Measurements from ENCODE around the gene BCORL1. TPM values are rescaled to one million over a fixed set of nuclear protein-coding genes. Genes with fewer than 3 reads are reported as not detected.

The BCORL1 gene
- total RNA-seq, 6 experiments from 2014 or later = 13.3 to 18.3 (median 14.8) TPM

DNA sequence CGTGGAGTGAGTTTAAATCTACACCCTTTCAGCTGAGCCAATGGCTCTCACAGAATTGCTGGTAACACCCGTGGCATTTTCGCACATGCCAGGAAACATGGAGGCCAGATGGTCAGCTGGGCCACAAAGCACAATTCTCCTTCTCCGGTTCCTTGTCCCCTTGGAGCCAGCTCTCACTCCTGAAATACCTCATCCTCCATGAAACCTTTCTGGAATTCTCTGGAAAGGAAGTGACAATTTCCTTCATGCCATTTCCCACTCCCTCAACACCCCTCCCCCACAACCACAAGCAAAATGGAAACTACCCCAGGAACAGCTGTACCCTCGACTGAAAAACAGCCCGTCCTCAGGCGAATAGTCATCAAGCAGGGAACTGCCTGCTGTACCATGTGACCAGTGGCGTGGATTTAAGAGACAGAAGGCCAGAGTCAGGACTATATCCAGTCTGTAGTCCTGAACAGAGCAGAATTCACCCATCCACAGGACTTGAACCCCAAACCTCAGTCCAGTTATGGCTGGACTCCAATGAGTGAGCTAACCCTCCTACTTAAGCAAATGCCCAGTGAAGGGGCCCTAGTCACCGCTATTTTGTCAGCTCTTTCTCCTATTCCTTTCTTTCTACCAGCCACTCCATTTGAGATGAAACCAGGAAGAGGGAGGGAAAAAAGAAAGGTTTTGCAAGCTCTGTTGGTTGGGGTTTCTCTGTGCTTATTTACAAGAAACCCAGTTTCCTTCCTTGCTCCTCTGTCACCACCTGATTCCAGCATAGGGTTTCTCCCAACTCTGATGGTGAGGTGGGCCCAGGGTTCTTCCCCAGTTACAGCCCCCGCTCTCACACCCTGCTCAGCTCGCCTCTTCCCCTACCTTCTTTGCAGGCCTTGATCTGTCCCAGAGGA, 103.4 kb downstream of the BCORL1 start:
- H3K4me1 Mint-ChIP-seq (ENCODE audit: low read depth) = peaks cover 49% of the 10 kb centered on the region
- no peaks in the 10 kb centered on the region; the same call in 1 of the 2 replicates for H3K27me3 Mint-ChIP-seq (ENCODE audit: insufficient read depth)
- TF ChIP-seq, protein P1, sequence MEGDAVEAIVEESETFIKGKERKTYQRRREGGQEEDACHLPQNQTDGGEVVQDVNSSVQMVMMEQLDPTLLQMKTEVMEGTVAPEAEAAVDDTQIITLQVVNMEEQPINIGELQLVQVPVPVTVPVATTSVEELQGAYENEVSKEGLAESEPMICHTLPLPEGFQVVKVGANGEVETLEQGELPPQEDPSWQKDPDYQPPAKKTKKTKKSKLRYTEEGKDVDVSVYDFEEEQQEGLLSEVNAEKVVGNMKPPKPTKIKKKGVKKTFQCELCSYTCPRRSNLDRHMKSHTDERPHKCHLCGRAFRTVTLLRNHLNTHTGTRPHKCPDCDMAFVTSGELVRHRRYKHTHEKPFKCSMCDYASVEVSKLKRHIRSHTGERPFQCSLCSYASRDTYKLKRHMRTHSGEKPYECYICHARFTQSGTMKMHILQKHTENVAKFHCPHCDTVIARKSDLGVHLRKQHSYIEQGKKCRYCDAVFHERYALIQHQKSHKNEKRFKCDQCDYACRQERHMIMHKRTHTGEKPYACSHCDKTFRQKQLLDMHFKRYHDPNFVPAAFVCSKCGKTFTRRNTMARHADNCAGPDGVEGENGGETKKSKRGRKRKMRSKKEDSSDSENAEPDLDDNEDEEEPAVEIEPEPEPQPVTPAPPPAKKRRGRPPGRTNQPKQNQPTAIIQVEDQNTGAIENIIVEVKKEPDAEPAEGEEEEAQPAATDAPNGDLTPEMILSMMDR (IDR thresholded peaks at IDR 0.05) = no peak
- H3K9me3 Mint-ChIP-seq = no peaks in the 10 kb centered on the region
- H3K27ac Mint-ChIP-seq = peak overlapping the region; percentile 78
- H3K36me3 Mint-ChIP-seq (ENCODE audit: low read depth) = no peaks in the 10 kb centered on the region
- DNase-seq = no peak
- H3K4me3 Mint-ChIP-seq = no peak overlapping the region

DNA sequence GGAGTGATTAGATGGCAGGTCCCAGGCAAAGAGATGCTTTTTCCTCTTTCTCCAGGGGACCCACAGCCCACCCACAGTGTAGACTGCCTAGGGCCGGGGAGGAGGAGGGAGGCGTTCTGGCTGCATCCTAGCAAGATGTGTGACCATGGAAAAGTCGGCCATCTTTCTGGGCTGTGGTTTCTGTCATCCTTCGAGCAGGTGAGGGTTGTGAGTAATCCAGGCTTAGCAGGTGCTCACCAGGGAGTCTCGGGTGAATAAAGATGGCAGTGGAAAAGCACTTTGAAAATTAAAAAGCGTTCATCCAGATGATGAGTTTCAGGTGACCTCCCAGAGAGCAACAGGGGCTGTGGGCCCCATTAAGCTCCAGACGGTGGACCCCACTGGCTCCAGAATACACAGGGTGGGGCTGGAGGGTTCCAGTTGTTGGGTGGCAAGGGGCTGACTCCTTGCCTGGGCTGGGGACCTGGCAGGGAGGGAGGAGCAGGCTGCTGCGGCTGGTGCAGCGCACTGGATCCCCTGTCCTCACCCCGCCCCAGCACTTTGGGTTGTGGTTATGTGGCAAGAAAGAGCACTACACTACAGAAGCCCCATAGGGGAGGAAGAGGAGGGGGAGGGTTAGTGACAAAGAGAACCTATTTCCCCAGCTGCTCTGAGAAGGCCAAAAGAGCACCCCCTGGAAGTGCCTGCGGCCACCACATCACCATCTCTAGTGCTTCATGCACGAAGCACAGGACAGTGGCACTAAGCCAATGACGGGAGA, 104.2 kb downstream of the BCORL1 start:
- TF ChIP-seq, protein P1 (IDR thresholded peaks at IDR 0.05) = no peak
- Mint-ChIP-seq H3K9me3 (no peaks in the 10 kb centered on the region), H3K4me1 (ENCODE audit: low read depth) (peaks cover 44% of the 10 kb centered on the region), H3K27ac (no peak overlapping the region), H3K4me3 (no peak overlapping the region), H3K27me3 (ENCODE audit: insufficient read depth) (no peaks in the 10 kb centered on the region; the same call in 1 of the 2 replicates), H3K36me3 (ENCODE audit: low read depth) (no peaks in the 10 kb centered on the region)
- DNase-seq = no peak

DNA sequence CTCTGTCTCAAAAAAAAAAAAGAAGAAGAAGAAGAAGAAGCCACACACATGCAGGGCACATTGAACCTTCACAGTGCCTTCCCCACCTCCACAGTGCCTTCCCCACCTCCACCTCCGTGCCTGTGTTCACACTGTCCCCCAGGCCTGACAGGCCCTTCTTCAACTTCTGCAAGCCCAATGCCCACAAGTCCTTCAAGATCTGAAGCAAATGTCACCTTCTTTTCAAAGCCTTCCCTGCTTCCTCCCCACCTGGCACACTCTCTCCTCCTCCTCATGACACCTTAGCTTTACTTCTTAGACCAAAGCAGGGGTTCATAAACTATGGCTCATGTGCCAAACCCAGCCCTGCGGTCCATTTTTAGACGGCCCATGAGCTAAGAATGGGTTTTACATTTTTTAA, 107.9 kb downstream of the BCORL1 start:
- Mint-ChIP-seq H3K27me3 (ENCODE audit: insufficient read depth) (no peaks in the 10 kb centered on the region), H3K9me3 (no peaks in the 10 kb centered on the region), H3K4me3 (no peak overlapping the region), H3K4me1 (ENCODE audit: low read depth) (peaks cover 22% of the 10 kb centered on the region), H3K36me3 (ENCODE audit: low read depth) (no peaks in the 10 kb centered on the region), H3K27ac (peak overlapping the region; percentile 48)
- TF ChIP-seq, protein P1 (IDR thresholded peaks at IDR 0.05) = no peak
- DNase-seq = no peak

DNA sequence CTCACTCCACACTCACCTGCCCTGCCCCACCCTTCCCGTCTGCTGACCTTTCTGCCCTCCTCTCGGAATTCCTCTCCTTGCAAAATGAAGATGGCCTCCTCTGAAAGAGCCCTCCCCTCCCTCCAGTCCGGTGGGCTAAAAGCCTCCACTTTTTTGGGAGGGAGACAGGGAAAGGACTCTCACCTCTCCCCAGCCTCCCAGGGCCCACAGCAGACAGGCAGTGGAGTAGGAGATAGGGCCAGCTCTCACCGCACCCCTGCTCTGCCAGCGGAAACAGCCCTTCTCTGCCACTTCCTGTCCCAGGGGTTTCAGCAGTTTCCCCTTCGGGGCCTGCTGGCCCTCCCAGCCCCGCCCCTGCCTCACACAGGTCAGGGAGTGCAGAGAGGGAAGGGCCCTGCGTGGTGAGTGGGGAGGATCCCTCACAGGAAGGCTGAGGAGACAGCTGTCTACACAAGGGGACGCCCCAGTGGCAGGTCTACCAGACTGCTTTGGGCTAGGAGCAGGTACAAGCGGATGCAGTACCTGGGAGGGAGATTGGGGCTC, 109.6 kb downstream of the BCORL1 start:
- Mint-ChIP-seq H3K9me3 (no peaks in the 10 kb centered on the region), H3K4me1 (ENCODE audit: low read depth) (peaks cover 10% of the 10 kb centered on the region), H3K27me3 (ENCODE audit: insufficient read depth) (no peaks in the 10 kb centered on the region), H3K4me3 (no peak overlapping the region), H3K36me3 (ENCODE audit: low read depth) (no peaks in the 10 kb centered on the region), H3K27ac (no peak overlapping the region)
- TF ChIP-seq, protein P1 (IDR thresholded peaks at IDR 0.05) = no peak
- DNase-seq = no peak

DNA sequence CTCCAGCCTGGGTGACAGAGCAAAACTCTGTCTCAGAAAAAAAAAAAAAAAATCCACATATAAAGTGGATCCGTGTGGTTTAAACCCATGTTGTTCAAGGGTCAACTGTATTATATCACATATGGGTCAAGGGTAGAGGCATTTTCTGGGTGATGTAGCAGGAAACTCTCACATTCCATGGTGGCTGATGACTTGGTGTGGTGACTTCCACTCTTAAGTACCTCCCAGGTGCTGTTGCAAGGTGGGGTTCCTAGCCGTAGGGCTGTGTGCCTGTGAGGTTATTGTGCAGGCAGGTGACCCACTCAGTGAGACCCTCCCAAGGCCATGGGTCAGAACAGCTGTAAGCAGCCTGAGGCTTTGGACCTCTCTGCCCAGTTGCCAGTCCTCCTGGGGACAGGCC, 110.8 kb downstream of the BCORL1 start:
- no peak overlapping the region for H3K4me3 Mint-ChIP-seq
- H3K36me3 Mint-ChIP-seq (ENCODE audit: low read depth) = no peaks in the 10 kb centered on the region
- no peaks in the 10 kb centered on the region for H3K9me3 Mint-ChIP-seq
- TF ChIP-seq, protein P1 (IDR thresholded peaks at IDR 0.05) = no peak
- H3K27ac Mint-ChIP-seq = no peak overlapping the region
- DNase-seq = no peak
- H3K27me3 Mint-ChIP-seq (ENCODE audit: insufficient read depth) = no peaks in the 10 kb centered on the region
- peaks cover 10% of the 10 kb centered on the region for H3K4me1 Mint-ChIP-seq (ENCODE audit: low read depth)
